Measurements from ENCODE around the gene PHF8.

Gene PHF8

GRCh38 chrX:53900623-53901022 is 143.7 kb downstream of the PHF8 start:
- DNase-seq (ENCODE audit: low read depth in 1 of 2, low spot score in 1 of 2) = no peak
- no peaks in the 10 kb centered on the region for H3K27me3 ChIP-seq (ENCODE audit: insufficient read depth, poor library complexity, severe bottlenecking)
- no peak overlapping the region for H3K4me3 ChIP-seq (replicated peaks; ENCODE audit: insufficient read depth, low read length)
- no peak for TF ChIP-seq SPI1 (IDR thresholded peaks at IDR 0.05; ENCODE audit: borderline replicate concordance, low read depth)
- no peak overlapping the region for H3K27ac ChIP-seq (replicated peaks)

GRCh38 chrX:53895270-53895669 is 149.0 kb downstream of the PHF8 start:
- no peak overlapping the region for H3K4me3 ChIP-seq (replicated peaks; ENCODE audit: insufficient read depth, low read length)
- H3K27ac ChIP-seq (replicated peaks) = no peak overlapping the region
- no peak for TF ChIP-seq CTCF (IDR thresholded peaks at IDR 0.05; ENCODE audit: insufficient read depth, low read length)
- no peak for DNase-seq (ENCODE audit: low read depth in 1 of 2, low spot score in 1 of 2)
- H3K27me3 ChIP-seq (ENCODE audit: insufficient read depth, poor library complexity, severe bottlenecking) = no peaks in the 10 kb centered on the region
